ENCODE data around the gene TASOR2.

DNA sequence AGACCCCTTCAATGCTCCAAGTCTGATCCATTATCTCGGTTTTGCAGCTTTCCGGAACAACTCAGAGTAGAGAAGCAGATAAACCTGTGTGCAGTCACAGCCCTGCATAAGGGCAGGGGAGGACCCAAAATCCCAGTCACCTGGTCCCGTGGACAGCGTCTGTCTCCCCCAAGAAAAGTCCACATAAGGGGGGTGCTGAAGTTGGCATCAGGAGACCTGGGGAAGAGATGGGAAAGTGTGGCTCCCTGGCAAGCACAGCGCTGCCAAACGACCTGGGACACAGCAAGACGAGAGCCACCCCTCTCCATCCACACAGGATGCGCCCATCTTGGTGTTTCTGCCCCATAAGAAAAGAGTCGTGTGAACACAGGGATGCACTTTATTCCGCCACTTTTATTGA lies 46.1 kb upstream of the TASOR2 start:
- TF ChIP-seq SREBF2 (CRISPR knock-in tag; IDR thresholded peaks at IDR 0.05) (no peak), RCOR1 (IDR thresholded peaks at IDR 0.05; ENCODE audit: borderline replicate concordance in 1 of 2, low read depth in 2 of 2, low read length in 2 of 2) (no peak), ZBTB7A (IDR thresholded peaks at IDR 0.05; ENCODE audit: borderline replicate concordance, control insufficient read depth, low read depth, low read length) (no peak)
- TF ChIP-seq, protein P1, sequence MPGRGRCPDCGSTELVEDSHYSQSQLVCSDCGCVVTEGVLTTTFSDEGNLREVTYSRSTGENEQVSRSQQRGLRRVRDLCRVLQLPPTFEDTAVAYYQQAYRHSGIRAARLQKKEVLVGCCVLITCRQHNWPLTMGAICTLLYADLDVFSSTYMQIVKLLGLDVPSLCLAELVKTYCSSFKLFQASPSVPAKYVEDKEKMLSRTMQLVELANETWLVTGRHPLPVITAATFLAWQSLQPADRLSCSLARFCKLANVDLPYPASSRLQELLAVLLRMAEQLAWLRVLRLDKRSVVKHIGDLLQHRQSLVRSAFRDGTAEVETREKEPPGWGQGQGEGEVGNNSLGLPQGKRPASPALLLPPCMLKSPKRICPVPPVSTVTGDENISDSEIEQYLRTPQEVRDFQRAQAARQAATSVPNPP (IDR thresholded peaks at IDR 0.05; ENCODE audit: borderline replicate concordance, insufficient read depth, insufficient read length) = no peak

All from K562 (cell line).